H1 (cell line): ENCODE data around the gene SAP30. TPM values are rescaled to one million over a fixed set of nuclear protein-coding genes. Genes with fewer than 3 reads are reported as not detected.

Source experiments
- ASH2L ChIP-seq: fragments of 200-600, 300-600 bp; sonication (generic); IDR thresholded peaks from one replicate; pipeline ENCODE4 v1.7.1; 2017; ENCODE audit warnings: low read length
- polyA plus RNA-seq, 7 experiments: library from polyadenylated mRNA; depleted of rRNA in 3 of 7; stranded (reverse) in 5 of 7; unstranded in 2 of 7; fragments of >200 nt in 5 of 7; fragments of 200-250 nt in 2 of 7; gene quantifications; 1 replicate in 5 of 7; 2 replicates in 1 of 7; 4 replicates in 1 of 7; pipeline versions ENCODE4 v1.2.1 to v1.2.3, GENCODE V29; 2011 to 2013; ENCODE audit warnings: missing spikeins in 2 of 7, mixed read lengths in 2 of 7
- total RNA-seq: library from RNA; stranded (reverse); fragmentation: NEBNext Ultra II Directional; extraction: Animal tissue kit (Norgen Biotek cat#: 25700); gene quantifications from 2 replicates; pipeline ENCODE4 v1.2.1, GENCODE V29; 2021
- TF ChIP-seq, protein P1 (sequence below): fragments of 300-600 bp; sonication (generic); IDR thresholded peaks from 2 replicates; pipeline ENCODE4 v1.7.1; 2012; ENCODE audit warnings: low read length, moderate library complexity, mild to moderate bottlenecking, inconsistent platforms; ENCODE audit not compliant: insufficient replicate concordance

SAP30 gene
- total and polyA plus RNA-seq, 2 of the 8 experiments (the other 6 are each of a cell fraction or from before 2014, with no cell fraction given), result 7.7 to 21.1 TPM

DNA sequence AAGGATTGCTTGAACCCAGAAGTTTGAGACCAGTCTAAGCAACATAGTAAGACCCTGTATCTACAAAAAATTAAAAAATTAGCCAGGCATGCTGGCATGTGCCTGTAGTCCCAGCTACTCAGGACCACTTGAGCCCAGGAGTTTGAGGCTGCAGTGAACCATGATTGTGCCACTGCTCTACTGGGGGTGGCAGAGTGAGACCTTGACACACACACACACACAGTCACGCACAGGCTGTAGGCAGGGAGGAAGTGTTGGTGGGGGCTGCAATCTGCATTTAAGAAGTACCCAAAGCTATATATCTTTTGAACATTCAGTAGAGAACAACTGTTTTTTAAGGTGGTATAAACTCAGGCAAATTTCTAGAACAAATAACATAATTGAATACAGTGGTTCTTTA is 20.9 kb downstream of the SAP30 start (continued):
- TF ChIP-seq, protein P1, sequence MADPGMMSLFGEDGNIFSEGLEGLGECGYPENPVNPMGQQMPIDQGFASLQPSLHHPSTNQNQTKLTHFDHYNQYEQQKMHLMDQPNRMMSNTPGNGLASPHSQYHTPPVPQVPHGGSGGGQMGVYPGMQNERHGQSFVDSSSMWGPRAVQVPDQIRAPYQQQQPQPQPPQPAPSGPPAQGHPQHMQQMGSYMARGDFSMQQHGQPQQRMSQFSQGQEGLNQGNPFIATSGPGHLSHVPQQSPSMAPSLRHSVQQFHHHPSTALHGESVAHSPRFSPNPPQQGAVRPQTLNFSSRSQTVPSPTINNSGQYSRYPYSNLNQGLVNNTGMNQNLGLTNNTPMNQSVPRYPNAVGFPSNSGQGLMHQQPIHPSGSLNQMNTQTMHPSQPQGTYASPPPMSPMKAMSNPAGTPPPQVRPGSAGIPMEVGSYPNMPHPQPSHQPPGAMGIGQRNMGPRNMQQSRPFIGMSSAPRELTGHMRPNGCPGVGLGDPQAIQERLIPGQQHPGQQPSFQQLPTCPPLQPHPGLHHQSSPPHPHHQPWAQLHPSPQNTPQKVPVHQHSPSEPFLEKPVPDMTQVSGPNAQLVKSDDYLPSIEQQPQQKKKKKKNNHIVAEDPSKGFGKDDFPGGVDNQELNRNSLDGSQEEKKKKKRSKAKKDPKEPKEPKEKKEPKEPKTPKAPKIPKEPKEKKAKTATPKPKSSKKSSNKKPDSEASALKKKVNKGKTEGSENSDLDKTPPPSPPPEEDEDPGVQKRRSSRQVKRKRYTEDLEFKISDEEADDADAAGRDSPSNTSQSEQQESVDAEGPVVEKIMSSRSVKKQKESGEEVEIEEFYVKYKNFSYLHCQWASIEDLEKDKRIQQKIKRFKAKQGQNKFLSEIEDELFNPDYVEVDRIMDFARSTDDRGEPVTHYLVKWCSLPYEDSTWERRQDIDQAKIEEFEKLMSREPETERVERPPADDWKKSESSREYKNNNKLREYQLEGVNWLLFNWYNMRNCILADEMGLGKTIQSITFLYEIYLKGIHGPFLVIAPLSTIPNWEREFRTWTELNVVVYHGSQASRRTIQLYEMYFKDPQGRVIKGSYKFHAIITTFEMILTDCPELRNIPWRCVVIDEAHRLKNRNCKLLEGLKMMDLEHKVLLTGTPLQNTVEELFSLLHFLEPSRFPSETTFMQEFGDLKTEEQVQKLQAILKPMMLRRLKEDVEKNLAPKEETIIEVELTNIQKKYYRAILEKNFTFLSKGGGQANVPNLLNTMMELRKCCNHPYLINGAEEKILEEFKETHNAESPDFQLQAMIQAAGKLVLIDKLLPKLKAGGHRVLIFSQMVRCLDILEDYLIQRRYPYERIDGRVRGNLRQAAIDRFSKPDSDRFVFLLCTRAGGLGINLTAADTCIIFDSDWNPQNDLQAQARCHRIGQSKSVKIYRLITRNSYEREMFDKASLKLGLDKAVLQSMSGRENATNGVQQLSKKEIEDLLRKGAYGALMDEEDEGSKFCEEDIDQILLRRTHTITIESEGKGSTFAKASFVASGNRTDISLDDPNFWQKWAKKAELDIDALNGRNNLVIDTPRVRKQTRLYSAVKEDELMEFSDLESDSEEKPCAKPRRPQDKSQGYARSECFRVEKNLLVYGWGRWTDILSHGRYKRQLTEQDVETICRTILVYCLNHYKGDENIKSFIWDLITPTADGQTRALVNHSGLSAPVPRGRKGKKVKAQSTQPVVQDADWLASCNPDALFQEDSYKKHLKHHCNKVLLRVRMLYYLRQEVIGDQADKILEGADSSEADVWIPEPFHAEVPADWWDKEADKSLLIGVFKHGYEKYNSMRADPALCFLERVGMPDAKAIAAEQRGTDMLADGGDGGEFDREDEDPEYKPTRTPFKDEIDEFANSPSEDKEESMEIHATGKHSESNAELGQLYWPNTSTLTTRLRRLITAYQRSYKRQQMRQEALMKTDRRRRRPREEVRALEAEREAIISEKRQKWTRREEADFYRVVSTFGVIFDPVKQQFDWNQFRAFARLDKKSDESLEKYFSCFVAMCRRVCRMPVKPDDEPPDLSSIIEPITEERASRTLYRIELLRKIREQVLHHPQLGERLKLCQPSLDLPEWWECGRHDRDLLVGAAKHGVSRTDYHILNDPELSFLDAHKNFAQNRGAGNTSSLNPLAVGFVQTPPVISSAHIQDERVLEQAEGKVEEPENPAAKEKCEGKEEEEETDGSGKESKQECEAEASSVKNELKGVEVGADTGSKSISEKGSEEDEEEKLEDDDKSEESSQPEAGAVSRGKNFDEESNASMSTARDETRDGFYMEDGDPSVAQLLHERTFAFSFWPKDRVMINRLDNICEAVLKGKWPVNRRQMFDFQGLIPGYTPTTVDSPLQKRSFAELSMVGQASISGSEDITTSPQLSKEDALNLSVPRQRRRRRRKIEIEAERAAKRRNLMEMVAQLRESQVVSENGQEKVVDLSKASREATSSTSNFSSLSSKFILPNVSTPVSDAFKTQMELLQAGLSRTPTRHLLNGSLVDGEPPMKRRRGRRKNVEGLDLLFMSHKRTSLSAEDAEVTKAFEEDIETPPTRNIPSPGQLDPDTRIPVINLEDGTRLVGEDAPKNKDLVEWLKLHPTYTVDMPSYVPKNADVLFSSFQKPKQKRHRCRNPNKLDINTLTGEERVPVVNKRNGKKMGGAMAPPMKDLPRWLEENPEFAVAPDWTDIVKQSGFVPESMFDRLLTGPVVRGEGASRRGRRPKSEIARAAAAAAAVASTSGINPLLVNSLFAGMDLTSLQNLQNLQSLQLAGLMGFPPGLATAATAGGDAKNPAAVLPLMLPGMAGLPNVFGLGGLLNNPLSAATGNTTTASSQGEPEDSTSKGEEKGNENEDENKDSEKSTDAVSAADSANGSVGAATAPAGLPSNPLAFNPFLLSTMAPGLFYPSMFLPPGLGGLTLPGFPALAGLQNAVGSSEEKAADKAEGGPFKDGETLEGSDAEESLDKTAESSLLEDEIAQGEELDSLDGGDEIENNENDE, result no peak
- no peak for TF ChIP-seq ASH2L
